ENCODE data around the gene PIK3IP1. TPM values are rescaled to one million over a fixed set of nuclear protein-coding genes. Genes with fewer than 3 reads are reported as not detected.
A peak's percentile ranks its signal among the peaks of the same experiment; 100 is the strongest.

Gene PIK3IP1
- total RNA-seq, 2 experiments from 2014 or later: 13.2 to 16.1 TPM

DNA sequence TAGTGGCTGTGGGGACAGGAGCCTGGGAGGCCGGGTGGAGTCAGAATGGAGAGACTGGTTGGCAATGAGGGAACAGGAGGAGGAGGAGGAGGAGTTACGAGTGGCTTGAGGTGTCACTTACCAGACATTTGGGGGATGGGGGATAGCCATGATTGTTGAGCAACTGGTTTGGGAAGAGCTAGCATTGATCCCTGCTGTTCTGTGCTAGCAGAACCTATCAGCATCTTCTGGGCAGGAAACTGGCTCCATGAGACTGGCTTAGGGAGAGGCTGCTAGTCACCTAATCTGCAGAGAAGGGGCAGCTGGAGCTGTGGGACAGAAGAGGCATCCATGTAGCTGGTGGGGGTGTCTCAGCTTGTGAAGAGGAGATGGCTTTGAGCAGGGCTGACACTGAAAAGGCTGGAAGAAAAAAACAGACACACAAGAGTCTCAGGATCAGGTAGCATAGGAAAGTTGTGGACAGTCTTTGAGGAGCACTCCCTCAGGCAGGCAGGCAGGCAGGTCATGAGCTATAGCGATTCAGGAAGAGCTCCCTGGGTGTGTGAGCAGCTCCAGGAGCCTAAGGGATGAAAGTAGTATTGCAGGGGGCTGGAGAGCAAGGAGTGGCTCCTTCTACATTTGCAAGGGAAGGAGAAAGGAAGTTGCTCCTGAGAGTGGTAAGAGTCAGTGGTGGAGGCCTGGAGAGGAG, 22.3 kb downstream of the PIK3IP1 start:
- Mint-ChIP-seq H3K36me3 (ENCODE audit: low read depth) (peaks cover 53% of the 10 kb centered on the region), H3K27me3 (ENCODE audit: low read depth) (no peaks in the 10 kb centered on the region), H3K4me1 (ENCODE audit: low read depth) (peaks cover 2% of the 10 kb centered on the region), H3K4me3 (no peak overlapping the region), H3K9me3 (ENCODE audit: insufficient read depth) (no peaks in the 10 kb centered on the region), H3K27ac (peak overlapping the region; percentile 14)
- CTCF ChIA-PET: interaction anchor here (1.0 to 7.0 kb wide), 8 partner anchors 9 to 163 kb away, joined by 3 to 83 read pairs (median 4); partner anchors contain the start of genes LIMK2, PIK3IP1 and SELENOM
- ATAC-seq (no peak), DNase-seq (no peak)
- POLR2A ChIA-PET: interaction anchor here (1.5 to 1.8 kb wide), 2 partner anchors 20 to 22 kb away, joined by 5 to 7 read pairs; partner anchors contain the start of gene PIK3IP1

GRCh38 chr22:31268281-31268680, 24.0 kb downstream of the PIK3IP1 start:
- H3K27ac Mint-ChIP-seq: no peak overlapping the region
- peaks cover 45% of the 10 kb centered on the region for H3K36me3 Mint-ChIP-seq (ENCODE audit: low read depth)
- DNase-seq (no peak), ATAC-seq (no peak)
- POLR2A ChIA-PET: no interaction called here
- H3K27me3 Mint-ChIP-seq (ENCODE audit: low read depth): no peaks in the 10 kb centered on the region
- H3K9me3 Mint-ChIP-seq (ENCODE audit: insufficient read depth): no peaks in the 10 kb centered on the region
- H3K4me1 Mint-ChIP-seq (ENCODE audit: low read depth): peaks cover 2% of the 10 kb centered on the region
- CTCF ChIA-PET: interaction anchor here (1.1 to 7.0 kb wide), 2 partner anchors 17 to 57 kb away, joined by 3 to 83 read pairs; partner anchors contain the start of gene LIMK2
- H3K4me3 Mint-ChIP-seq: no peak overlapping the region

- ATAC-seq (no peak), DNase-seq (no peak)
- ChIA-PET CTCF (no interaction called here), POLR2A (no interaction called here)
- Mint-ChIP-seq H3K4me1 (ENCODE audit: low read depth) (no peaks in the 10 kb centered on the region), H3K9me3 (ENCODE audit: insufficient read depth) (no peaks in the 10 kb centered on the region), H3K4me3 (no peak overlapping the region), H3K27ac (no peak overlapping the region), H3K36me3 (ENCODE audit: low read depth) (peaks cover 40% of the 10 kb centered on the region), H3K27me3 (ENCODE audit: low read depth) (no peaks in the 10 kb centered on the region)
Measured at GRCh38 chr22:31263896-31264640, 28.2 kb downstream of the PIK3IP1 start.

DNA sequence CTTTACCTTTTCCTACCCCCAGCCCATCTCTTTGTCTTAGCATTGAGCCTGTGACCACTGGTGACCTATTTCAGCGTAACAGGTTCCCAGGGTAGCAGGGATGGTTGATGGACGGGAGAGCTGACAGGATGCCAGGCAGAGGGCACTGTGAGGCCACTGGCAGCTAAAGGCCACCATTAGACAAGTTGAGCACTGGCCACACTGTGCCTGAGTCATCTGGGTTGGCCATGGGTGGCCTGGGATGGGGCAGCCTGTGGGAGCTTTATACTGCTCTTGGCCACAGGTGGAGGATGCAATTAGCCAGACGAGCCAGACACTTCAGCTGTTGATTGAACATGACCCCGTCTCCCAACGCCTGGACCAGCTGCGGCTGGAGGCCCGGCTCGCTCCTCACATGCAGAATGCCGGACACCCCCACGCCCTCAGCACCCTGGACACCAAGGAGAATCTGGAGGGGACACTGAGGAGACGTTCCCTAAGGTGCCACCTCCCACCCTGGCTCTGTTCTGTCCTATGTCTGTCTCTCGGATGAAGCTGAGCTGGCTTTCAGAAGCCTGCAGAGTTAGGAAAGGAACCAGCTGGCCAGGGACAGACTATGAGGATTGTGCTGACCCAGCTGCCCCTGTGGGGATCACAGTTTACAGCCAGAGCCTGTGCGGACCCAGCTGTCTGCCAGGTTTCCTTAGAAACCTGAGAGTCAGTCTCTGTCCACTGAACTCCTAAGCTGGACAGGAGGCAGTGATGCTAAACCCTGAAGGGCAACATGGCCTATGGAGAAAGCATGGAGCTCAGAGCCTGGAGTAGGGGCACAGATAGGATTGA, 29.8 kb downstream of the PIK3IP1 start:
- no peak overlapping the region for H3K27ac Mint-ChIP-seq

DNA sequence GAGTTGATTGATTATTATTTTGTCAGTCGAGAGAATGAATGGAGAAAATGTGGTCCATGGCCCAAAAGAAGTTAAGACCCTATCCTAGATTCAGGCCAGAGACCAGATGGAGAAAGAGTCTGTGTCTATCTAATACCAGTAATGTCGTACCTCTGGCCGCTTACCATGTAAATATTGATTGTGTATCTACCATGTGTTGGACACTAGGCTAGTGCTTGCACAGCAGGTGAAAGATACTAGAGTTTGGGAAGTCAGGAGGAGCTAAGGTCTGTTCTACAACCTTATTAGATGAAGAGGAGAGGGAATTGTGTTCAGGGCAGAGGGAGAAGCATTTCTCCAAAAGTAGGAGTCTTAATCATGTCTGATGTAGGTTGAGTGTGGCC, 31.8 kb downstream of the PIK3IP1 start:
- H3K36me3 Mint-ChIP-seq (ENCODE audit: low read depth): peaks cover 23% of the 10 kb centered on the region
- H3K4me1 Mint-ChIP-seq (ENCODE audit: low read depth): no peaks in the 10 kb centered on the region
- H3K27ac Mint-ChIP-seq: no peak overlapping the region
- H3K27me3 Mint-ChIP-seq (ENCODE audit: low read depth): no peaks in the 10 kb centered on the region
- no peak for ATAC-seq
- POLR2A ChIA-PET: no interaction called here
- no peak for DNase-seq
- no peak overlapping the region for H3K4me3 Mint-ChIP-seq
- CTCF ChIA-PET: no interaction called here
- H3K9me3 Mint-ChIP-seq (ENCODE audit: insufficient read depth): no peaks in the 10 kb centered on the region

More for the DNA sequence above, 29.8 kb downstream of the PIK3IP1 start:
- no peak overlapping the region for H3K4me3 Mint-ChIP-seq
- H3K9me3 Mint-ChIP-seq (ENCODE audit: insufficient read depth): no peaks in the 10 kb centered on the region
- ChIA-PET CTCF (interaction anchor here (1.3 kb wide), 1 partner anchor 10 kb away, joined by 7 read pairs; no protein-coding TSS in a partner anchor), POLR2A (interaction anchor here (0.7 kb wide), 1 partner anchor 35 kb away, joined by 4 read pairs; no protein-coding TSS in a partner anchor)
- no peaks in the 10 kb centered on the region for H3K4me1 Mint-ChIP-seq (ENCODE audit: low read depth)
- H3K36me3 Mint-ChIP-seq (ENCODE audit: low read depth): peaks cover 34% of the 10 kb centered on the region
- H3K27me3 Mint-ChIP-seq (ENCODE audit: low read depth): no peaks in the 10 kb centered on the region
- DNase-seq (no peak), ATAC-seq (no peak)

DNA sequence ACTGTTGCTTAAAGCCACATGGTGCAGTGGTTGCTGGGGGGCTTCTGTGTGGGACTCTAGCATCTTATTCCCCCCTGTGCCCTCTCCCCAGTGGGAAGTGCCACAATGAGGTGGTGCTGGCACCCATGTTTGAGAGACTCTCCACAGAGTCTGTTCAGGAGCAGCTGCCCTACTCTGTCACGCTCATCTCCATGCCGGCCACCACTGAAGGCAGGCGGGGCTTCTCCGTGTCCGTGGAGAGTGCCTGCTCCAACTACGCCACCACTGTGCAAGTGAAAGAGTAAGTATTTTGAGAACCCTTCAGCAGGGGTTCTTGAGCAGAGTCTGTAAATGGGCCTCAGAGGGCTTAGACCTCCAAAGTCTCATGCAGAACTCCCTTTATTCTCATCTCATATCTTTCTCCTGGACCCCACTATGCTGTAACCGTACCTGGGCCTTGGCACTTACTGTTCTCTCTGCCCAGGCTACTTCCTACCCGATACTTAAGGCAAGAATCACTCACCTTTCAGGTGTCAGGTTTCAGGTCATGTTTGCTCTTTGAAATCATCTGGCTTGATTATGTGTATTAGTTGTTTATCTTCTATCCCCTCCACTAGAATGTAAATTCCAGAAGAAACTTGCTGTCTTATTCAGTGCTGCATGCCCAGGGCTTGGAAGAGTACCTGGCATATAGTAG, 32.4 kb downstream of the PIK3IP1 start:
- peaks cover 23% of the 10 kb centered on the region for H3K36me3 Mint-ChIP-seq (ENCODE audit: low read depth)
- ChIA-PET POLR2A (no interaction called here), CTCF (interaction anchor here (0.9 kb wide), 1 partner anchor 14 kb away, joined by 3 read pairs; no protein-coding TSS in a partner anchor)
- no peaks in the 10 kb centered on the region for H3K4me1 Mint-ChIP-seq (ENCODE audit: low read depth)
- no peaks in the 10 kb centered on the region for H3K9me3 Mint-ChIP-seq (ENCODE audit: insufficient read depth)
- H3K27me3 Mint-ChIP-seq (ENCODE audit: low read depth): no peaks in the 10 kb centered on the region
- no peak for DNase-seq
- no peak overlapping the region for H3K4me3 Mint-ChIP-seq
- no peak overlapping the region for H3K27ac Mint-ChIP-seq
- ATAC-seq: no peak

- no peaks in the 10 kb centered on the region for H3K9me3 Mint-ChIP-seq (ENCODE audit: insufficient read depth)
- ChIA-PET POLR2A (no interaction called here), CTCF (interaction anchor here (0.8 to 7.4 kb wide), 2 partner anchors 18 to 43 kb away, joined by 4 to 58 read pairs; no protein-coding TSS in a partner anchor)
- ATAC-seq (no peak), DNase-seq (no peak)
- peaks cover 6% of the 10 kb centered on the region for H3K36me3 Mint-ChIP-seq (ENCODE audit: low read depth)
- H3K4me1 Mint-ChIP-seq (ENCODE audit: low read depth): no peaks in the 10 kb centered on the region
- H3K4me3 Mint-ChIP-seq: no peak overlapping the region
- no peak overlapping the region for H3K27ac Mint-ChIP-seq
- no peaks in the 10 kb centered on the region for H3K27me3 Mint-ChIP-seq (ENCODE audit: low read depth)
Measured at GRCh38 chr22:31253949-31254348, 38.3 kb downstream of the PIK3IP1 start.

DNA sequence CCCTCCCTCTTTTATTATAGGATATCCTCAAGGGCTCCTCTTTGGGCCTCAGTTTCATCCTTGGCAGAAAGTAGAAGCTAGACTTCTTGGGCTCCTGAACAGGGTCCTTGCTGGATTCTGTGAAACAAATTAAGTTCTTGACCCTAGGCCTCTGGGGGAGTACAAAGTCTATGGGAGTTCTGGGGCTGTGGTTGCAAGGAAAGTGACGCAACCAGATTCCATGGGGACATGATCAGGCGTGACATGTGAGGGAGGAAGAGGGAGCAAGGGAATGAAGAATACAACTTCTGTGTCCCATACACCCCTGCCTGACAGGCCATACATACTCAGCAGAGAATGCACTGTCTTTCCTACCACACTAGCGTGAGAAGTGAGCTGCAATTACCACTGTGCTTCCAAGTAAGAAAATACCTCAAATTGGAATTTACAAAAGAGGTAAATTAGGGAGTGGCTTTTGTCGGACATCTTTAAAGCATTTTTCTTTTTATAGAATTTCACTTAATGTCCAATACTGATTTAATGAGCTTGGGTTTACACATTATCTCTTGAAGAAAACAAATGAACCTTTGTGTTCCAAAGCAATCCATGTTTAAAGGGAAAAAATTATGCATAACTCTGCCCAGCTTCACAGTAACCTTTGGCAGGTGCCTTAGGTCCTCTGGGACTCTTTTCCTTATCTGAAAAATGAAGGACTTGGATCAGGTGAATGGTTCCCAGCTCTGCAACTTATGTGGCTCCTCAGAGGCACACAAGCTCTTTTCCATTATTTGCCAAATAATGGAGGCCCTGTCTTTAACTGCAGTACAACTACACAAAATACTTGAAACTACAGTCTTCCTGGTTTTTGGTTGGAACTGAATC, 41.3 kb downstream of the PIK3IP1 start:
- H3K4me3 Mint-ChIP-seq: no peak overlapping the region
- ChIA-PET CTCF (interaction anchor here (0.9 to 7.4 kb wide), 4 partner anchors 19 to 143 kb away, joined by 3 to 58 read pairs (median 5); partner anchors contain the start of gene SELENOM), POLR2A (interaction anchor here (0.9 to 1.1 kb wide), 2 partner anchors 38 to 57 kb away, joined by 3 read pairs; partner anchors contain the start of gene LIMK2)
- H3K27ac Mint-ChIP-seq: no peak overlapping the region
- DNase-seq (no peak), ATAC-seq (no peak)
- peaks cover 15% of the 10 kb centered on the region for H3K4me1 Mint-ChIP-seq (ENCODE audit: low read depth)
- peaks cover 6% of the 10 kb centered on the region for H3K36me3 Mint-ChIP-seq (ENCODE audit: low read depth)
- no peaks in the 10 kb centered on the region for H3K9me3 Mint-ChIP-seq (ENCODE audit: insufficient read depth)
- H3K27me3 Mint-ChIP-seq (ENCODE audit: low read depth): no peaks in the 10 kb centered on the region

DNA sequence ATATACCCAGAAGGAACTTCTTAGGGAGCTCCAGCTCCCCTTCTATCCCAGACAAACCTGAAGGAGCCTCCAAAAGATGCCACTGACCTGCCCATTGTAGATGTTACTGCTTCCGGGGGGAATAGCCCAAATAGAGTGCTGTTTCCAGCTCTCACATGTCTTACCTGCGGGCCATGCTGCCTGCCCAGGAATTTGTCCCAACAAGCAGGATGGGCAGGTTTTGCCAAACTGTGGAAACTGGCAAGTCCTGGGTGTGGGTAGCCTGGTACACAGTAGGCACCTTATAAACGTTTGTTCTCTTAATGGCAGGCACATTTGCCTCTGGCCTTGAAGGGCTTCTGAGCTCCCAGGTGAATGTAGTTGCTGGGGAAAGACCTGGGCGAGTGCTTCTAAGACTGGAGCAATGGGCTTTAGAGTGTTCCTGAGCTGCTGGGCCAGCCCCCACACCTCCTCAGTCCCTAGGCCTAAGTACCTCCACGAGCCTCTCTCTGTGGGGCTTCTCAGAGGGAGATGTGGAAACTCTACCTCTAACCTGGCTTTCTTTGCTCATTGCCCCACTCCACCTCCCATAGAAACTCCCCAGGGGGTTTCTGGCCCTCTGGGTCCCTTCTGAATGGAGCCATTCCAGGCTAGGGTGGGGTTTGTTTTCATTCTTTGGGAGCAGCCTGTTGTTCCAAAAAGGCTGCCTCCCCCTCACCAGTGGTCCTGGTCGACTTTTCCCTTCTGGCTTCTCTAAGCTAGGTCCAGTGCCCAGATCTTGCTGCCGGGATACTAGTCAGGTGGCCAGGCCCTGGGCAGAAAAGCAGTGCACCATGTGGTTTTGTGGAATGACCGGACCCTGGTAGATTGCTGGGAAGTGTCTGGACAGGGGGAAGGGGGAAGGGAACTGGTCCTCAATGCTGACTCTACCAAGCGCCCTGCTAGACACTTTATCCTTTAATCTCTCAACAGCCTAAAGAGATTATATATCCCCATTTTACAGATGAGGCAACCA, 43.0 kb downstream of the PIK3IP1 start:
- POLR2A ChIA-PET: no interaction called here
- peaks cover 25% of the 10 kb centered on the region for H3K4me1 Mint-ChIP-seq (ENCODE audit: low read depth)
- peaks cover 6% of the 10 kb centered on the region for H3K36me3 Mint-ChIP-seq (ENCODE audit: low read depth)
- ATAC-seq (no peak), DNase-seq (no peak)
- CTCF ChIA-PET: interaction anchor here (0.7 to 2.2 kb wide), 2 partner anchors 23 to 37 kb away, joined by 3 to 11 read pairs; partner anchors contain the start of gene LIMK2
- no peak overlapping the region for H3K4me3 Mint-ChIP-seq
- H3K27ac Mint-ChIP-seq: no peak overlapping the region
- no peaks in the 10 kb centered on the region for H3K27me3 Mint-ChIP-seq (ENCODE audit: low read depth)
- H3K9me3 Mint-ChIP-seq (ENCODE audit: insufficient read depth): no peaks in the 10 kb centered on the region
